Measurements from ENCODE around the gene GNRHR. TPM values are rescaled to one million over a fixed set of nuclear protein-coding genes. Genes with fewer than 3 reads are reported as not detected.
"Not testable (repeated sequence)": the region's sequence is repeated elsewhere in the genome, so short reads cannot be mapped to it uniquely, and the experiment has no call there.

GNRHR gene
- total RNA-seq, 1 donor from 2014 or later: not detected

DNA sequence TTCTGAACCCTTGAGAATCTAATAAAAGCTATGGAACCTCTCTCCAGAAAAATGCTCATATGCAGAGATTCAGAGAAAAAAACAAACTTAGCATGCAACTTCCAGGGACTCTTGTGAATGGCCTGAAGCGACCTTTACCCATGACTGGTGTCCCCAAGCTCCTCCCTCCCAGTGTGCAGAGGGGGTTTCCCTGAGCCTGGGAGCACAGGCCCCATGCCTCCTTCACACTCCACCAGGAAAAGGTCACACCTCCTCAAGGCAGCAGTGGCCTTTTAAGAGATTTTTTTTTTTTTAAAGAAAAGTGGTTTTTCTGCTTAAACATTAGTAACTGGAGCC lies 40.0 kb downstream of the GNRHR start:
- peak overlapping the region; percentile 83 for H3K27ac Mint-ChIP-seq
- TF ChIP-seq, protein P1, sequence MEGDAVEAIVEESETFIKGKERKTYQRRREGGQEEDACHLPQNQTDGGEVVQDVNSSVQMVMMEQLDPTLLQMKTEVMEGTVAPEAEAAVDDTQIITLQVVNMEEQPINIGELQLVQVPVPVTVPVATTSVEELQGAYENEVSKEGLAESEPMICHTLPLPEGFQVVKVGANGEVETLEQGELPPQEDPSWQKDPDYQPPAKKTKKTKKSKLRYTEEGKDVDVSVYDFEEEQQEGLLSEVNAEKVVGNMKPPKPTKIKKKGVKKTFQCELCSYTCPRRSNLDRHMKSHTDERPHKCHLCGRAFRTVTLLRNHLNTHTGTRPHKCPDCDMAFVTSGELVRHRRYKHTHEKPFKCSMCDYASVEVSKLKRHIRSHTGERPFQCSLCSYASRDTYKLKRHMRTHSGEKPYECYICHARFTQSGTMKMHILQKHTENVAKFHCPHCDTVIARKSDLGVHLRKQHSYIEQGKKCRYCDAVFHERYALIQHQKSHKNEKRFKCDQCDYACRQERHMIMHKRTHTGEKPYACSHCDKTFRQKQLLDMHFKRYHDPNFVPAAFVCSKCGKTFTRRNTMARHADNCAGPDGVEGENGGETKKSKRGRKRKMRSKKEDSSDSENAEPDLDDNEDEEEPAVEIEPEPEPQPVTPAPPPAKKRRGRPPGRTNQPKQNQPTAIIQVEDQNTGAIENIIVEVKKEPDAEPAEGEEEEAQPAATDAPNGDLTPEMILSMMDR (conservative IDR thresholded peaks at IDR 0.05): no peak

DNA sequence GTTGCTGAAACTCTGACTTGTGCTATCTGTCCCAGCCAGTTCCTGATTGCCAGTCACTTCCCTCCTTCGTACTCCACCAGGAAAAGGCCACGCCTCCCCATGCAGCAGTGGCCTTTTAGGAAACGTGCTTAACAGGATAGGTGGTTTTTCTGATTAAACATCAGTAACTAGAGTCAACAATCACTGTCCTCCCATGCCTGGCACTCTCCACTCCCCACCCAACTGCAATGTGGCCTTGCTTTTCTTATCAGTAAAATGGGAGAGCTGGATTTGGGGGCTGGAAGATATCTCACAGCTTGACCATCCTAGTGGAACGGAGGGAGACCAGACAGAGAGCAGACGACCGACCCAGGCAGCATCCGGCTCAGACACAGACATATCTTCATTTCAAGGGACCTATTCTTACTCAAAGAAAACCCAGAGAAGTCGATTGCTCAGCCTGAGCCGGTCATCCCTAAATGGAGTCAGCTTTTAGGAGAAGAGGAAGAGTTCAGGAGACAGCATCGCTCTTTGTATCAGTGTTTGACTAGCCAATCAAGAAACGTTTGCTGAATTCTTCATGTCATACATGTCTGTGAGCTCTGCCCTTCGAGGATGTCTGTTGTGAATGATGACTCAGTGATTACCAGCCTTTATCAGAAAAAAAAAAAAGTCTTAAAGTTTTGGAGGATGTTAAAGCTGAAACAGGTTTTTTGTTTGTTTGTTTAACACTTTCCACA lies 40.5 kb downstream of the GNRHR start:
- Mint-ChIP-seq H3K4me3 (peak overlapping the region; percentile 17), H3K9me3 (no peaks in the 10 kb centered on the region), H3K36me3 (peaks cover 3% of the 10 kb centered on the region), H3K4me1 (ENCODE audit: unreplicated experiment) (peaks cover 25% of the 10 kb centered on the region), H3K27me3 (no peaks in the 10 kb centered on the region), H3K27ac (peak overlapping the region; percentile 83)
- TF ChIP-seq, protein P1 (conservative IDR thresholded peaks at IDR 0.05): no peak
- no peak for DNase-seq (ENCODE audit: extremely low spot score, unreplicated experiment)

More for the DNA sequence above, 40.0 kb downstream of the GNRHR start:
- no peak for DNase-seq (ENCODE audit: extremely low spot score, unreplicated experiment)
- peak overlapping the region; percentile 17 for H3K4me3 Mint-ChIP-seq
- H3K4me1 Mint-ChIP-seq (ENCODE audit: unreplicated experiment): peaks cover 25% of the 10 kb centered on the region
- H3K27me3 Mint-ChIP-seq: no peaks in the 10 kb centered on the region
- H3K36me3 Mint-ChIP-seq: peaks cover 3% of the 10 kb centered on the region
- H3K9me3 Mint-ChIP-seq: no peaks in the 10 kb centered on the region

DNA sequence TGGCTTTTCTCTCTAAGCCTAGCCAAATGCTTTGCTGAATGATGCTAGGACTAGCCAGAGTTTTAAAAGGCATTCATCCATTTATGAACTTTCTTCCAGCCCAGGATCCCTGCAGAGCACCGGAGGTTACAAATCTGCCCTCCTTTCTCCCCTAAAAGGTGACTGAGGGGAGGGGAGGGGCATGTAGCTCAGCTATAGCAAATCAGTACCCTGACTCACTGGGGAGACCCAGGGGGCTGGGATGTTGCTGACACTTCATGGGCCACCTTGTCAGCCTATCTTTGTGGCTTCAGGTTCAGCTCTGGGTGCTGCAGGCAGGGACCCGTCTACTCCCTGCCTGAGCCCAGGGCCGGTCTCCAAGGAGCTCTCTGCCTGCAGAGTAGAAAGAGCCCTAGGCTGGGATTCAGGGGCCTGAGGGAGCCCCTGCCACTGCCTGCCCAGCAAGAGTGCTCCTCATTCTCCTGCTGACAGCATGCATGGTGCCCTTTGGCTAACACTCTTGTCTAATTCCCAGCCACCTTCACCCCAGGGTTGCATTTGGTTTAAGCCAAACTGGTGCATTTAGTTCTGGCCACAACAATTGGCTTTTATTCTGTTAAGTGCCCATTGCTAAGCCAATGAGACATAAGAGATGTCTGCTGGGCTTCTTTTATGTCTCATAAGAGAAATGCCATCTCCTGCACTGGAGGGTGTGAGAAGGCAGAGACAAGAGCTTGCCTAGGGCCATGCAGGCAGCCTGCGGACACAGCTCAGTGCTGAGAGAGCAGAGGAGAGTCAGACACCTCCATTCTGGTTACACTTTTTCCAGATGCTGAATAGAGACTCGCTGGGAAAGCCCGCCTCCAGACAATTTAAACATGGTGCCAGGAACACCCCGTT lies 41.3 kb downstream of the GNRHR start:
- Mint-ChIP-seq H3K27me3 (no peaks in the 10 kb centered on the region), H3K36me3 (peaks cover 3% of the 10 kb centered on the region), H3K9me3 (no peaks in the 10 kb centered on the region), H3K4me3 (no peak overlapping the region), H3K27ac (peak overlapping the region; percentile 83), H3K4me1 (ENCODE audit: unreplicated experiment) (peaks cover 25% of the 10 kb centered on the region)
- no peak for DNase-seq (ENCODE audit: extremely low spot score, unreplicated experiment)
- TF ChIP-seq, protein P1 (conservative IDR thresholded peaks at IDR 0.05): no peak

DNA sequence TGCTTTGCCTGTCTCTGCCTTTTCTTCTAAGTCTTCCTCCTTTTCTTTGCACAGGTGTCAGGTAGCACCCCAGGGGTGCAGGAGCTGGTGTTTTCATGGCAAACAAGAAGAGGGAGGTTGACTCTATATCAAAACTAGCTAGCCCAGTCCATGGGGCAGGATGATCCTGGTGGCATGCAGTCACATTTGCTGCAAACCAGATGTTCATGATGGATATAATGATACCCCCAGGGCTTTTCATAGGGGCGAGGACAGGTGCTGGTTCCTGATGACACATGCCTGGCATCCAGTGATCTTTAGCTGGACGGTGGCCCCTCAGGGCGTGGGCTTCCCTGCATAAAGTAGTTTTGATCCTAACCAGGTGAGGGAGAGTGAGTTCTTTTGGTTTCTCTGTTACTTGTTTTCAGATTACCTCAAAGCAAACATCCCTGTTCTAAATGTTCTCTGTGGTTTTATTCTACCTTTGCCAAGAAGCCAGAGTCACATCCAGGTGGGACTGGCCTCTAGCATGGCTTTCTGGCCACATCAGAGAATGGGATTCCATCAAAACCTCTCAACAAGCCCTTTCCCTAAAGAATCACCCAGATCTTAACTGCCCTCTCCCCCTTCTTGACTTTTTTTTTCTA lies 42.1 kb downstream of the GNRHR start:
- peaks cover 25% of the 10 kb centered on the region for H3K4me1 Mint-ChIP-seq (ENCODE audit: unreplicated experiment)
- no peak overlapping the region for H3K4me3 Mint-ChIP-seq
- DNase-seq (ENCODE audit: extremely low spot score, unreplicated experiment): no peak
- H3K9me3 Mint-ChIP-seq: no peaks in the 10 kb centered on the region
- H3K27ac Mint-ChIP-seq: peak overlapping the region; percentile 55
- no peaks in the 10 kb centered on the region for H3K27me3 Mint-ChIP-seq
- TF ChIP-seq, protein P1 (conservative IDR thresholded peaks at IDR 0.05): no peak
- peaks cover 3% of the 10 kb centered on the region for H3K36me3 Mint-ChIP-seq

DNA sequence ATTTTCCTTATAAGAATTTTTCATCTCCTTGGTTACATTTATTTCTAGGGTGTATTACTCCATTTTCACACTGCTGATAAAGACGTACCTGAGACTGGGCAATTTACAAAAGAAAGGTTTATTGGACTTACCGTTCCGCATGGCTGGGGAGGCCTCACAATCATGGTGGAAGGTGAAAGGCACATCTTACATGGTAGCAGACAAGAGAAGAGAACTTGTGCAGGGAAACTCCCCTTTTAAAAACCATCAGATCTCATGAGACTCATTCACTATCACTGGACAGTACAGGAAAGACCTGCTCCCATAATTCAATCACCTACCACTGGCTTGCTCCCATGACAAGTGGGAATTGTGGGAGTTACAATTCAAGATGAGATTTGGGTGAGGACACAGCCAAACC lies 47.5 kb downstream of the GNRHR start:
- H3K4me3 Mint-ChIP-seq; DNase-seq (ENCODE audit: extremely low spot score, unreplicated experiment); H3K27ac Mint-ChIP-seq; H3K27me3 Mint-ChIP-seq; H3K9me3 Mint-ChIP-seq: not testable (repeated sequence)
- Mint-ChIP-seq H3K36me3 (peaks cover 11% of the 10 kb centered on the region), H3K4me1 (ENCODE audit: unreplicated experiment) (peaks cover 11% of the 10 kb centered on the region)

All from type B pancreatic cell (in vitro differentiated cells).